ENCODE measurements around the gene P4HA1.

The P4HA1 gene

GRCh38 chr10:72981028-72981881 is 115.4 kb downstream of the P4HA1 start:
- TF ChIP-seq, protein P1, sequence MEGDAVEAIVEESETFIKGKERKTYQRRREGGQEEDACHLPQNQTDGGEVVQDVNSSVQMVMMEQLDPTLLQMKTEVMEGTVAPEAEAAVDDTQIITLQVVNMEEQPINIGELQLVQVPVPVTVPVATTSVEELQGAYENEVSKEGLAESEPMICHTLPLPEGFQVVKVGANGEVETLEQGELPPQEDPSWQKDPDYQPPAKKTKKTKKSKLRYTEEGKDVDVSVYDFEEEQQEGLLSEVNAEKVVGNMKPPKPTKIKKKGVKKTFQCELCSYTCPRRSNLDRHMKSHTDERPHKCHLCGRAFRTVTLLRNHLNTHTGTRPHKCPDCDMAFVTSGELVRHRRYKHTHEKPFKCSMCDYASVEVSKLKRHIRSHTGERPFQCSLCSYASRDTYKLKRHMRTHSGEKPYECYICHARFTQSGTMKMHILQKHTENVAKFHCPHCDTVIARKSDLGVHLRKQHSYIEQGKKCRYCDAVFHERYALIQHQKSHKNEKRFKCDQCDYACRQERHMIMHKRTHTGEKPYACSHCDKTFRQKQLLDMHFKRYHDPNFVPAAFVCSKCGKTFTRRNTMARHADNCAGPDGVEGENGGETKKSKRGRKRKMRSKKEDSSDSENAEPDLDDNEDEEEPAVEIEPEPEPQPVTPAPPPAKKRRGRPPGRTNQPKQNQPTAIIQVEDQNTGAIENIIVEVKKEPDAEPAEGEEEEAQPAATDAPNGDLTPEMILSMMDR (IDR thresholded peaks at IDR 0.05; ENCODE audit: extremely low read depth, insufficient read depth, missing control alignments), result no peak
- no peak for DNase-seq (ENCODE audit: low spot score)
- in situ Hi-C loops (cut with MboI; ENCODE audit: low pct_unique_long_range_greater_than_20kb, low sequenced_read_pairs, unreplicated experiment), result no loop called here

GRCh38 chr10:72980348-72980747 is 116.3 kb downstream of the P4HA1 start:
- TF ChIP-seq, protein P1 (IDR thresholded peaks at IDR 0.05; ENCODE audit: extremely low read depth, insufficient read depth, missing control alignments), result no peak
- in situ Hi-C loops (cut with MboI; ENCODE audit: low pct_unique_long_range_greater_than_20kb, low sequenced_read_pairs, unreplicated experiment), result no loop called here
- no peak for DNase-seq (ENCODE audit: low spot score)

- in situ Hi-C loops (cut with MboI; ENCODE audit: low pct_unique_long_range_greater_than_20kb, low sequenced_read_pairs, unreplicated experiment), result no loop called here
- TF ChIP-seq, protein P1 (IDR thresholded peaks at IDR 0.05; ENCODE audit: extremely low read depth, insufficient read depth, missing control alignments), result no peak
- no peak for DNase-seq (ENCODE audit: low spot score)
These were observed 117.0 kb downstream of the P4HA1 start for GRCh38 chr10:72979709-72980108.

GRCh38 chr10:72976886-72977285 is 119.8 kb downstream of the P4HA1 start:
- TF ChIP-seq, protein P1 (IDR thresholded peaks at IDR 0.05; ENCODE audit: extremely low read depth, insufficient read depth, missing control alignments), result no peak
- DNase-seq (ENCODE audit: low spot score), result no peak
- in situ Hi-C loops (cut with MboI; ENCODE audit: low pct_unique_long_range_greater_than_20kb, low sequenced_read_pairs, unreplicated experiment), result no loop called here

Data from GM13977 (cell line).